Skeletal muscle satellite cell (primary cell): ENCODE measurements around the gene KLHL1.

Experiments
- H3K27me3 ChIP-seq: 2 replicates; pipeline ENCODE4 v1.7.0; 2013; ENCODE audit warnings: low read length; ENCODE audit not compliant: control insufficient read depth, insufficient read depth
- H3K36me3 ChIP-seq: 2 replicates; pipeline ENCODE4 v1.7.0; 2013; ENCODE audit warnings: mild to moderate bottlenecking, control low read depth, low read length; ENCODE audit not compliant: insufficient read depth
- H3K4me1 ChIP-seq: 2 replicates; pipeline ENCODE4 v1.7.0; 2013; ENCODE audit warnings: low read length; ENCODE audit not compliant: control insufficient read depth, insufficient read depth
- H3K4me2 ChIP-seq: 2 replicates; pipeline ENCODE4 v1.7.0; 2013; ENCODE audit warnings: mild to moderate bottlenecking, low read length
- H3K4me3 ChIP-seq: 2 replicates; pipeline ENCODE4 v1.7.0; 2013; ENCODE audit warnings: low read length
- H3K9ac ChIP-seq: 2 replicates; pipeline ENCODE4 v1.7.0; 2013; ENCODE audit warnings: mild to moderate bottlenecking, low read depth, low read length, moderate library complexity
- H3K9me3 ChIP-seq: replicated peaks from 2 replicates; pipeline ENCODE4 v1.7.0; 2013; ENCODE audit warnings: mild to moderate bottlenecking, control low read depth, low read length

KLHL1 gene

GRCh38 chr13:69999875-70000274 is 108.4 kb downstream of the KLHL1 start:
- H3K27me3 ChIP-seq: no peaks in the 10 kb centered on the region
- no peaks in the 10 kb centered on the region for H3K9me3 ChIP-seq
- no peaks in the 10 kb centered on the region for H3K36me3 ChIP-seq
- no peak overlapping the region for H3K4me3 ChIP-seq
- no peaks in the 10 kb centered on the region for H3K4me1 ChIP-seq
- no peak overlapping the region for H3K9ac ChIP-seq
- H3K4me2 ChIP-seq: no peak overlapping the region

GRCh38 chr13:69997061-69997460 is 111.2 kb downstream of the KLHL1 start:
- Histone ChIP-seq H3K9me3 (peaks cover 6% of the 10 kb centered on the region), H3K36me3 (no peaks in the 10 kb centered on the region), H3K4me3 (no peak overlapping the region), H3K4me1 (no peaks in the 10 kb centered on the region), H3K9ac (no peak overlapping the region), H3K4me2 (no peak overlapping the region), H3K27me3 (no peaks in the 10 kb centered on the region)

DNA sequence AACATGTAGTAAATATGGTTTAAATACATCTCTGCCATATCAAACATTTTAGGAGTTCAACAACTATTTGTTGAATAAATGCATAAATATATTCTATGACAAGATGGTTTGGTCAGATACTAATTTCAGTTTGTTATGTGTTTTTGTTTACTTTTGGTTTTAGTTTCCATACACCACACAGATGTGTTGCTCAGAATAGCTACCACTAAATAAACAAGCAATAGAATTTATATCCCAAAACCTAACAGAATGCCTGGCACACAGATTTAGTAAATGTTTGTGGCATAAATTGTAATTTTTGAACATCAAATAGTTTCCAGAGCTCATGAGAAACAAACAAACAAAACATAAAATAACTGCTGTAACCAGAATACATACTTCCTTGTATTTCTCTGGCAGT is 127.5 kb downstream of the KLHL1 start:
- Histone ChIP-seq H3K4me2 (no peak overlapping the region), H3K4me3 (no peak overlapping the region), H3K36me3 (no peaks in the 10 kb centered on the region), H3K9me3 (peaks cover 3% of the 10 kb centered on the region), H3K4me1 (no peaks in the 10 kb centered on the region), H3K9ac (no peak overlapping the region), H3K27me3 (no peaks in the 10 kb centered on the region)

DNA sequence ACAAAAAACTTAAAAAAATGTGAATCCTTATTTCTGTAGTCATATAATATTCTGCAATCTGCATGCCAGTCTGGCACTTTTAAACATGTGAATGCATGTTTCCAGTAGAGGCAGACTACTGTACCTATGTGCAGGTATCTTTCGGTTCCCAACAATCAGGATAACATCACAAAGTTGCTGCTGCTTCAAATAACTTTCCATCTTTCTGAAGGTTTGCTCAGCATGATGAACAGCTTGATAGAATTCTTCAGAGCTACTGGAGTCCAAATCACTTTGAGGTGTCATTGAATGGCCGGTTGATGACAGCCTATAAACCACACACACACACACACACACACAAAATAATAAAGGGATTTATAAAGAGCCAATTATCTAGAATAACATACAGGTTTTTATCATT is 132.8 kb downstream of the KLHL1 start:
- Histone ChIP-seq H3K9ac (no peak overlapping the region), H3K9me3 (no peaks in the 10 kb centered on the region), H3K4me2 (no peak overlapping the region), H3K36me3 (no peaks in the 10 kb centered on the region), H3K4me3 (no peak overlapping the region), H3K27me3 (no peaks in the 10 kb centered on the region), H3K4me1 (no peaks in the 10 kb centered on the region)

DNA sequence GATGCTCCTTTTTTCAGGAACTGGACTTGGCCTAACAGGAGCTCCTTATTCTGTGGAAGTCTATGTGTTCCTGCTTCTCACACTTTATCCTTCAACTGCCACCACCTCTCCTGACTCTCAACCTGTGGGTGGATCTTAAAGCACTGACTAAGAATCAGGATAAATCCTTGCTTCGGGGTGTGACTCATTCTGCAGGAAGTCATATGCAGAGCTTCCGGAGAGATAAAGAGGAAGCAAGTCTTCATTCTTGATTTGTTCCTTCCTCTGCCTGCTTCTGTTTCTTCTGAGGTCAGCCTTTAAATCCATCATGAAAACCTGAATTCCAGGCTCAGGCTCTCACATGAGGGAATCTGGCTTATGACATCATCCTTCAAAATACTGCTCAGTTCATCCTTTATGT is 137.7 kb downstream of the KLHL1 start:
- no peak overlapping the region for H3K4me2 ChIP-seq
- no peaks in the 10 kb centered on the region for H3K9me3 ChIP-seq
- no peaks in the 10 kb centered on the region for H3K36me3 ChIP-seq
- H3K4me1 ChIP-seq: no peaks in the 10 kb centered on the region
- H3K4me3 ChIP-seq: no peak overlapping the region
- no peak overlapping the region for H3K9ac ChIP-seq
- no peaks in the 10 kb centered on the region for H3K27me3 ChIP-seq

DNA sequence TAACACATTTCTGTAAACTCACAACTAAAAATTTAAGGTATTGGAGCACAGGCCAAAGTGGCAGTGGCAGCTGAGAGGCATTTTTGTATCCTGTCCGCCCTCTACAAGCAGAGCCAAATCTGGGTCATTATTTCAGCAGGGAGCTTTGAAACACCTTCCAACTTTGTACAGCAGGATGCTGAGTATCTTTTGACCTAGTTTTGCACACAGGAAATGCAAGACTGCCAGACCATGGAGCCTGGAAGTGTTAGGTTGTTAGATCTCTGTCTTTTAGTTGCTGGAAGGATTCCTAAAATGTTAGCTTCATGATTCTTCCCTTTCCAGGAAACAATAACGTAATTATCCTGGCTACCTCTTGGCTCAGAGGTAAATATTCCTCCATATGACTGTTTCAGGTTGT is 149.2 kb downstream of the KLHL1 start:
- H3K36me3 ChIP-seq: no peaks in the 10 kb centered on the region
- H3K4me2 ChIP-seq: no peak overlapping the region
- no peak overlapping the region for H3K4me3 ChIP-seq
- H3K4me1 ChIP-seq: no peaks in the 10 kb centered on the region
- H3K27me3 ChIP-seq: no peaks in the 10 kb centered on the region
- H3K9me3 ChIP-seq: no peaks in the 10 kb centered on the region
- no peak overlapping the region for H3K9ac ChIP-seq

GRCh38 chr13:69956839-69957238 is 151.4 kb downstream of the KLHL1 start:
- Histone ChIP-seq H3K9ac (no peak overlapping the region), H3K4me2 (no peak overlapping the region), H3K4me3 (no peak overlapping the region), H3K9me3 (peaks cover 6% of the 10 kb centered on the region), H3K27me3 (no peaks in the 10 kb centered on the region), H3K4me1 (no peaks in the 10 kb centered on the region), H3K36me3 (no peaks in the 10 kb centered on the region)

- Histone ChIP-seq H3K9ac (no peak overlapping the region), H3K27me3 (no peaks in the 10 kb centered on the region), H3K9me3 (peaks cover 6% of the 10 kb centered on the region), H3K4me1 (no peaks in the 10 kb centered on the region), H3K36me3 (no peaks in the 10 kb centered on the region), H3K4me3 (no peak overlapping the region), H3K4me2 (no peak overlapping the region)
Observed at GRCh38 chr13:69956349-69956748, 151.9 kb downstream of the KLHL1 start.

DNA sequence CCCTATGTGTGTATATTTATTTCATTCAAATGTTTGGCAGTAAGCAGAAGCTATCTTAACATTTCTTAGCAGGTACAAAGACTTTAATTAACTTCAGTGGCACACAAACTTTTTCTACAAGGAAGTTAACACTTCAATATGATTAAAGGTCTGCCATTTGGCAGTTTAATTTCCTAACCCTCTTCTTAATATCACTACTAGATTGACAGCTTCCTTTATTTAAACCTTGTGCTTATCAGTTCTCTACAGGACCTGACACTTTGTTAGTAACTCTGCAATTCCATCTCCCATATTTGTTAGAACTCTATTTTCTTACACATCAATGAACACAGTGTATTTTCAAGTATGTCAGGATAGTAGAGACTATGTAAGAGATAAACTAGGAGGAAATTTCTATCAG is 153.0 kb downstream of the KLHL1 start:
- Histone ChIP-seq H3K36me3 (no peaks in the 10 kb centered on the region), H3K4me3 (no peak overlapping the region)

GRCh38 chr13:69951412-69951811 is 156.8 kb downstream of the KLHL1 start:
- peaks cover 6% of the 10 kb centered on the region for H3K9me3 ChIP-seq
- no peak overlapping the region for H3K4me3 ChIP-seq
- no peaks in the 10 kb centered on the region for H3K36me3 ChIP-seq

More for the DNA sequence above, 153.0 kb downstream of the KLHL1 start:
- Histone ChIP-seq H3K9me3 (peaks cover 6% of the 10 kb centered on the region), H3K9ac (no peak overlapping the region), H3K4me2 (no peak overlapping the region), H3K27me3 (no peaks in the 10 kb centered on the region), H3K4me1 (no peaks in the 10 kb centered on the region)

DNA sequence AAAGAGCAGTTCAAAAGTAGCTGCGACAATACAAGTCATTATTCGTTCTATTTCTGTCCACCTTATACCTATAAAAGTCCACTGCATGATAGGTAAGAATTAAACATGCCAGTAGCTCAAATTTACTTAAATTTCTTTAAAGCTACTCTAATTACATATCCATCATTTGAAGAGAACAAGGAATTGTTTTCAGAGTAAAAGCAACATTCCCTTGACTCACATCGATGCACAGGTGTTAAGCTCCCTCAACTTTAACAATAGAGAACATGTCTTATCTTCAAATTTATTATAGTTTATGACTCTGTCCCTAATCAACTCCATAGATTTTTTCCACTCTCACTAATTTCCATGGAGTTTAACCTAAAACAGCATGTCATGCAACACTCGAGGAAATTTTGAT is 158.1 kb downstream of the KLHL1 start:
- no peaks in the 10 kb centered on the region for H3K4me1 ChIP-seq
- no peak overlapping the region for H3K4me3 ChIP-seq
- H3K36me3 ChIP-seq: no peaks in the 10 kb centered on the region
- H3K9me3 ChIP-seq: peaks cover 6% of the 10 kb centered on the region
- no peak overlapping the region for H3K9ac ChIP-seq
- no peaks in the 10 kb centered on the region for H3K27me3 ChIP-seq
- H3K4me2 ChIP-seq: no peak overlapping the region

More at GRCh38 chr13:69951412-69951811, 156.8 kb downstream of the KLHL1 start:
- H3K4me2 ChIP-seq: no peak overlapping the region
- H3K27me3 ChIP-seq: no peaks in the 10 kb centered on the region
- no peak overlapping the region for H3K9ac ChIP-seq
- no peaks in the 10 kb centered on the region for H3K4me1 ChIP-seq

GRCh38 chr13:69948016-69948415 is 160.2 kb downstream of the KLHL1 start:
- Histone ChIP-seq H3K27me3 (no peaks in the 10 kb centered on the region), H3K9ac (no peak overlapping the region), H3K36me3 (no peaks in the 10 kb centered on the region), H3K4me3 (no peak overlapping the region), H3K4me2 (no peak overlapping the region), H3K4me1 (no peaks in the 10 kb centered on the region), H3K9me3 (peaks cover 6% of the 10 kb centered on the region)
